Measurements from ENCODE around the gene EHMT2. TPM values are rescaled to one million over a fixed set of nuclear protein-coding genes. Genes with fewer than 3 reads are reported as not detected.

Gene EHMT2
- total and polyA plus RNA-seq, 2 of the 13 experiments (the other 11 are each of a cell fraction or from before 2014, with no cell fraction given), result 55.2 to 69.2 TPM

- TF ChIP-seq MXD1 (CRISPR knock-in tag; IDR thresholded peaks at IDR 0.05) (no peak), PRMT3 (CRISPR knock-in tag; IDR thresholded peaks at IDR 0.05; ENCODE audit: borderline replicate concordance, low read depth) (no peak), TRIM24 (CRISPR knock-in tag; IDR thresholded peaks at IDR 0.05) (peak; percentile 88), ZNF737 (CRISPR knock-in tag; IDR thresholded peaks at IDR 0.05; ENCODE audit: borderline replicate concordance) (no peak), JDP2 (CRISPR knock-in tag; IDR thresholded peaks at IDR 0.05; ENCODE audit: borderline replicate concordance) (no peak), CENPX (CRISPR knock-in tag; IDR thresholded peaks at IDR 0.05) (no peak), ZNF138 (CRISPR knock-in tag; IDR thresholded peaks at IDR 0.05; ENCODE audit: low read depth) (no peak), RBFOX2 (IDR thresholded peaks at IDR 0.05; ENCODE audit: low read depth, low read length) (peak; percentile 54; the same call in 1 of the 2 replicates), NRL (CRISPR knock-in tag; IDR thresholded peaks at IDR 0.05; ENCODE audit: borderline replicate concordance) (peak; percentile 54; the same call in 1 of the 2 replicates), PATZ1 (CRISPR knock-in tag; IDR thresholded peaks at IDR 0.05) (peak; percentile 97), KLF11 (CRISPR knock-in tag; IDR thresholded peaks at IDR 0.05) (peak; percentile 54; the same call in 1 of the 2 replicates), THAP7 (CRISPR knock-in tag; IDR thresholded peaks at IDR 0.05) (no peak), ZNF83 (CRISPR knock-in tag; IDR thresholded peaks at IDR 0.05; ENCODE audit: borderline replicate concordance) (no peak), CBFB (CRISPR knock-in tag; IDR thresholded peaks at IDR 0.05) (peak; percentile 94), ZFP1 (CRISPR knock-in tag; IDR thresholded peaks at IDR 0.05) (peak; percentile 90), KMT2B (CRISPR knock-in tag; IDR thresholded peaks at IDR 0.05) (peak; percentile 51; the same call in 1 of the 2 replicates), ELF4 (CRISPR knock-in tag; IDR thresholded peaks at IDR 0.05; ENCODE audit: borderline replicate concordance) (peak; percentile 42; the same call in 1 of the 2 replicates), ZBTB37 (CRISPR knock-in tag; IDR thresholded peaks at IDR 0.05) (no peak), ZNF331 (CRISPR knock-in tag; IDR thresholded peaks at IDR 0.05) (peak; percentile 90), GLI4 (CRISPR knock-in tag; IDR thresholded peaks at IDR 0.05; ENCODE audit: borderline replicate concordance) (0 out of 2 replicates have a peak, but pooled peaks have one; percentile 61), SNAPC2 (CRISPR knock-in tag; IDR thresholded peaks at IDR 0.05) (peak; percentile 96; the same call in 1 of the 2 replicates), KDM2A (CRISPR knock-in tag; IDR thresholded peaks at IDR 0.05; ENCODE audit: borderline replicate concordance, low read depth) (peak; percentile 73), CHD2 (IDR thresholded peaks at IDR 0.05; ENCODE audit: low read depth, low read length) (no peak), ZMYM3 (CRISPR knock-in tag; IDR thresholded peaks at IDR 0.05) (peak; percentile 83), SNAI1 (CRISPR knock-in tag; IDR thresholded peaks at IDR 0.05; ENCODE audit: borderline replicate concordance) (no peak), ZNF607 (CRISPR knock-in tag; IDR thresholded peaks at IDR 0.05; ENCODE audit: borderline replicate concordance) (peak; percentile 64; the same call in 1 of the 2 replicates)
Measured at GRCh38 chr6:31927242-31927862, 29.9 kb upstream of the EHMT2 start, which contains the start of gene C2 (continued).

Measured in HepG2 (cell line).